Measurements from ENCODE around the gene DMXL1.
"Not testable (repeated sequence)": the region's sequence is repeated elsewhere in the genome, so short reads cannot be mapped to it uniquely, and the experiment has no call there.

The DMXL1 gene

GRCh38 chr5:119123280-119123679 lies 52.4 kb downstream of the DMXL1 start:
- no peak for TF ChIP-seq CTCF (IDR thresholded peaks at IDR 0.05; ENCODE audit: borderline replicate concordance, extremely low read depth, low read length, poor library complexity, severe bottlenecking)
- Histone ChIP-seq H3K9ac (ENCODE audit: low read depth, low read length) (no peak overlapping the region), H3K4me1 (ENCODE audit: insufficient read depth, low read length) (no peaks in the 10 kb centered on the region), H4K20me1 (ENCODE audit: insufficient read depth, low read length) (no peaks in the 10 kb centered on the region), H3K4me2 (ENCODE audit: insufficient read depth, low read length) (no peak overlapping the region), H2AFZ (ENCODE audit: low read depth, low read length) (no peak overlapping the region), H3K4me3 (ENCODE audit: low read depth in 1 of 2, low read length in 2 of 2) (no peak overlapping the region), H3K36me3 (ENCODE audit: insufficient read depth, low read length) (peaks cover 48% of the 10 kb centered on the region), H3K79me2 (ENCODE audit: insufficient read depth, low read length) (no peaks in the 10 kb centered on the region), H3K27me3 (ENCODE audit: insufficient read depth, low read length, poor library complexity) (no peaks in the 10 kb centered on the region), H3K27ac (ENCODE audit: low read length) (no peak overlapping the region), H3K9me3 (ENCODE audit: insufficient read depth, low read length, severe bottlenecking) (no peaks in the 10 kb centered on the region)
- no peak for DNase-seq
- no peak for ATAC-seq (ENCODE audit: insufficient read depth, low read depth)

- no peak; the same call in 2 of the 3 replicates for ATAC-seq (ENCODE audit: insufficient read depth, low read depth)
- Histone ChIP-seq H2AFZ (ENCODE audit: low read depth, low read length) (no peak overlapping the region), H3K4me3 (ENCODE audit: low read depth in 1 of 2, low read length in 2 of 2) (no peak overlapping the region), H3K27ac (ENCODE audit: low read length) (no peak overlapping the region), H3K9ac (ENCODE audit: low read depth, low read length) (no peak overlapping the region), H3K79me2 (ENCODE audit: insufficient read depth, low read length) (no peaks in the 10 kb centered on the region), H3K36me3 (ENCODE audit: insufficient read depth, low read length) (peaks cover 53% of the 10 kb centered on the region), H3K27me3 (ENCODE audit: insufficient read depth, low read length, poor library complexity) (no peaks in the 10 kb centered on the region), H3K4me1 (ENCODE audit: insufficient read depth, low read length) (no peaks in the 10 kb centered on the region), H4K20me1 (ENCODE audit: insufficient read depth, low read length) (no peaks in the 10 kb centered on the region), H3K9me3 (ENCODE audit: insufficient read depth, low read length, severe bottlenecking) (peaks cover 1% of the 10 kb centered on the region), H3K4me2 (ENCODE audit: insufficient read depth, low read length) (no peak overlapping the region)
- no peak for TF ChIP-seq CTCF (IDR thresholded peaks at IDR 0.05; ENCODE audit: borderline replicate concordance, extremely low read depth, low read length, poor library complexity, severe bottlenecking)
- DNase-seq: no peak
Measured at GRCh38 chr5:119129770-119130169, 58.9 kb downstream of the DMXL1 start.

GRCh38 chr5:119131530-119132304 lies 60.8 kb downstream of the DMXL1 start:
- Histone ChIP-seq H3K4me2 (ENCODE audit: insufficient read depth, low read length) (no peak overlapping the region), H4K20me1 (ENCODE audit: insufficient read depth, low read length) (no peaks in the 10 kb centered on the region), H3K27me3 (ENCODE audit: insufficient read depth, low read length, poor library complexity) (no peaks in the 10 kb centered on the region), H2AFZ (ENCODE audit: low read depth, low read length) (no peak overlapping the region), H3K79me2 (ENCODE audit: insufficient read depth, low read length) (no peaks in the 10 kb centered on the region), H3K36me3 (ENCODE audit: insufficient read depth, low read length) (peaks cover 66% of the 10 kb centered on the region), H3K27ac (ENCODE audit: low read length) (no peak overlapping the region), H3K9me3 (ENCODE audit: insufficient read depth, low read length, severe bottlenecking) (peaks cover 17% of the 10 kb centered on the region), H3K9ac (ENCODE audit: low read depth, low read length) (no peak overlapping the region), H3K4me1 (ENCODE audit: insufficient read depth, low read length) (no peaks in the 10 kb centered on the region), H3K4me3 (ENCODE audit: low read depth in 1 of 2, low read length in 2 of 2) (no peak overlapping the region)
- DNase-seq (no peak), ATAC-seq (ENCODE audit: insufficient read depth, low read depth) (no peak)
- TF ChIP-seq CTCF (IDR thresholded peaks at IDR 0.05; ENCODE audit: borderline replicate concordance, extremely low read depth, low read length, poor library complexity, severe bottlenecking): no peak

- H3K4me2 ChIP-seq (ENCODE audit: insufficient read depth, low read length); H3K9ac ChIP-seq (ENCODE audit: low read depth, low read length); H3K27me3 ChIP-seq (ENCODE audit: insufficient read depth, low read length, poor library complexity); H4K20me1 ChIP-seq (ENCODE audit: insufficient read depth, low read length); H2AFZ ChIP-seq (ENCODE audit: low read depth, low read length); H3K4me3 ChIP-seq (ENCODE audit: low read depth in 1 of 2, low read length in 2 of 2); H3K79me2 ChIP-seq (ENCODE audit: insufficient read depth, low read length); H3K27ac ChIP-seq (ENCODE audit: low read length); H3K4me1 ChIP-seq (ENCODE audit: insufficient read depth, low read length); ATAC-seq (ENCODE audit: insufficient read depth, low read depth); DNase-seq: not testable (repeated sequence)
- peaks cover 61% of the 10 kb centered on the region for H3K36me3 ChIP-seq (ENCODE audit: insufficient read depth, low read length)
- peaks cover 21% of the 10 kb centered on the region for H3K9me3 ChIP-seq (ENCODE audit: insufficient read depth, low read length, severe bottlenecking)
Measured at GRCh38 chr5:119135743-119136142, 64.9 kb downstream of the DMXL1 start.
